HG03135 (cell line): ENCODE measurements around the gene TNFAIP8.
A peak's percentile ranks its signal among the peaks of the same experiment; 100 is the strongest.
"Not testable (repeated sequence)": the region's sequence is repeated elsewhere in the genome, so short reads cannot be mapped to it uniquely, and the experiment has no call there.

Source experiments
- ATAC-seq: cut with Tn5 transposase; IDR thresholded peaks from one replicate; pipeline ENCODE4 v1.9.1; 2021; ENCODE audit warnings: mild to moderate bottlenecking, moderate library complexity; ENCODE audit not compliant: unreplicated experiment

TNFAIP8 gene

GRCh38 chr5:119412279-119413227 lies 56.7 kb downstream of the TNFAIP8 start:
- ATAC-seq, result no peak

DNA sequence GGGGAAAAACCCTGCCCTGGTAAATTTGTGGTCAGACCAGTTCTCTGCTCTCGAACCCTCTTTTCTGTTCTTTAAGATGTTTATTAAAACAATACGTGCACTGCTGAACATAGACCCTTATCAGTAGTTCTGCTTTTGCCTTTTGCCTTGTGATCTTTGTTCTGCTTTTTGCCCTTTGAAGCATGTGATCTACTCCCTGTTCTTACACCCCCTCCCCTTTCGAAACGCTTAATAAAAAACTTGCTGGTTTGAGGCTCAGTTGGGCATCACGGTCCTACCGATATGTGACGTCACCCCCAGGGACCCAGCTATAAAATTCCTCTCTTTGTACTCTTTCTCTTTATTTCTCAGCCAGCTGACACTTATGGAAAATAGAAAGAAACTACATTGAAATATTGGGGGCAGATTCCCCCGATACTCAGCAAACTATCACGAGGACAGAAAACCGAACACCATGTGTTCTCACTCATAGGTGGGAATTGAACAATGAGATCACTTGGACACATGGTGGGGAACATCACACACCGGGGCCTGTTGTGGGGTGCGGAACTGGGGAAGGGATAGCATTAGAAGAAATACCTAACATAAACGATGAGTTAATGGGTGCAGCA lies 58.4 kb downstream of the TNFAIP8 start:
- ATAC-seq, result not testable (repeated sequence)

DNA sequence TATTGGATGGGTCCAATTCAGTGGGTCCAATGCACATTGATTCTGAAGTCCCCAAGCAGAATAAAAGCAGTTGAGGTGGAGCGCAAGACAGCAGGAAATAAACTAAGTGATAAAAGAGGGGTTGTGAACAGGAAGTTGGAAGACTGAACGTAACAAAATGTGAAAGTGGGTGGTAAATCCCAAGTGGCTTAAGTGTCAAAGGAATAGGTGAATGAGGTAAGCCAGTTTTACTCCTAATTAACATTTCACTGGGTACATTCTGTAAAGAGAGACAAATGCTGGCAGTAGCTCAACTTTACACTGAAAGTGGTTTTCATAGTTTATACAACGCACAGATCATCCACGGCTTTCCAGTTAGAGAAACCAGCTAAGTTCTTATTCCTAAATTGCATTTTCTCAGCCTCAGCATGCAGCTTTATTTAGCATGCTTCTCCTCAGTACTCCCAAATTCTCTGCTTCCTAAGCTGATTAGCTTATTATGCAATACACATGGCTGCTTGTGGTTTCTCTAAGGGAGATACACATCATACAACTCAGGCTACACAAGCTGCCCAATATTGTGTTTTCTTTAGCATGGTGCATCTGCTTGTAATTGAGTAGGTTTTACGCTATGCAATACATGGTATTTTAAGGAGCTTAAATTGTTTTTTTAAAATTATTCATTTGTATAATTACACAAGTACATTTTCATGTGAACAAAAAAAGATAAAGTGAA lies 62.2 kb downstream of the TNFAIP8 start:
- no peak for ATAC-seq

DNA sequence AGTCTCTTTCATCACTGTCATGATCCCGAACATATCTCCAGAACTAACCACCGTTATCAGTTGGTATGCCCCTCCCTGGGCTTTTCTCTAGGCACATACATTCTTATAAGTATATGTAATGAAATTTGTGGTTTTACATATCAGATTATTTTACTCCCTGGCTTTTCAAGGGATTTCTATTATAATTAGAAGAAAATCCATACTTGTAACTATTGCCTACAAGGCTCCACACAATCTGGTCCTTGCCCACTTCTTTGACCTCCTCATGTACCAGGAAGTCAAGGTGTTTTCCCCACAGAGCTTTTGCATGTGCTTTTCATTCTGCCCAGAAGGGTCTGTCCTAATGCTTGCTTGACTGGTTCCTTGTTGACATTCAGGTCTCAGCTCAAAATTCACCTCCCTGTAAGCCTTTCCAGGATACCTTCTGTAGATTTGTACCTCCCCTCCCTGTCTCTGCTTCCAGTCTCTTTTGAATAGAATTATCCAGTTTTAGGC lies 62.8 kb downstream of the TNFAIP8 start:
- no peak for ATAC-seq

- ATAC-seq, result no peak
Observed at GRCh38 chr5:119420169-119420568, 64.3 kb downstream of the TNFAIP8 start.

DNA sequence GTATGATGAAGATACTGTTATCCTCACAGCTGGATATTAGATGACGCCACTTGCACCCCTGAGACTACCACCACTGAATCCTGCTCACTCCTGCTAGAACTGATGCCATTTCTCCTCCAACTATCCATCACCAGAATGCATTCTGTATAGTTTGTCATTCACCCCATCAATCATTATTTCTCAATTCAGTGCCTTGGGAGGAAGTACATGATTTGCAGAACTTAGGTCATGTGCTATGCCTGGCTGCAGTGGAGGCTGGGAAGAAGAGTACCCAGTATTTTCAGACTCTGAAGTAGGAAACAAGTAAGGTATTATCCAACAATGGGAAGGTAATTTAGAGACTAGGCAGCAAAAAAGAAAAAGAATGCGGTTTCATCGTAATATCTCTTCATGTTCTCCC lies 70.2 kb downstream of the TNFAIP8 start:
- no peak for ATAC-seq

DNA sequence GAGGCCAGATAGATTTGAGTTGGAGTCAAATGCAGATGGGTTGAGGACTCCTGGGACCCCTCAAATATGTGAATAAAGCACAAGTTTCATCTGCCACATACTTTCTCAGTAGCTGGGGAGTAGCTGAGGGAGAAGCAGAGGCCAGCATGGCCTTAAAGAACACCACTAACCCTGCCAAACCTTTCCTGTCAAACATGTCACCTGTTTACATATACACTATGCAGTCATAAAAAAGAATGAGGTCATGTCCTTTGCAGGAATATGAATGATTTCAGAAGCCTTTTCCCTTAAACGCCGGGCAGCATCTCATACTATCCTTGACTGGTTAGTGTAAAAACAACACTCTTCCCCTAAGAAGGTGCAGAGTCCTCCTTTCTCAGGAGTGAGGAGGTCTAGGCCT lies 71.2 kb downstream of the TNFAIP8 start:
- ATAC-seq, result no peak

- not testable (repeated sequence) for ATAC-seq
Observed at GRCh38 chr5:119427596-119427995, 71.8 kb downstream of the TNFAIP8 start.

DNA sequence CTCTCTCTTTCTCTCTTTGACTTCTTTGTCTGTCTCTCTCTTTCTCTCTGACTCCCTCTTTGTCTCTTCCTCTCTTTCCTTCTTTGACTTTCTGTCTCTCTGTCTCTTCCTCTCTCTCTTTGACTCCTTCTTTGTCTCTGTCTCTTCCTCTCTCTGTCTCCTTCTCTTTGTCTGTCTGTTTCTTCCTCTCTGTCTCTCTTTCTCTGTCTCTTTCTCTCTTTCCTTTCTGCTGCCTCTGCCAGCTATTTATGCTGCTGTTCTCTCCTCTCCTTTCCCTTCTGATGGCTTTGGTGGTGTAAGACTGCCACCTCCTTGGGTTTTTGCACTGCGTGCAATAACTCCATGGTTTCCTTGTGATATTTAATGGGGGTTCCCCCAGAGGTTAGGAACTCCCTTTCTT lies 72.3 kb downstream of the TNFAIP8 start:
- not testable (repeated sequence) for ATAC-seq

DNA sequence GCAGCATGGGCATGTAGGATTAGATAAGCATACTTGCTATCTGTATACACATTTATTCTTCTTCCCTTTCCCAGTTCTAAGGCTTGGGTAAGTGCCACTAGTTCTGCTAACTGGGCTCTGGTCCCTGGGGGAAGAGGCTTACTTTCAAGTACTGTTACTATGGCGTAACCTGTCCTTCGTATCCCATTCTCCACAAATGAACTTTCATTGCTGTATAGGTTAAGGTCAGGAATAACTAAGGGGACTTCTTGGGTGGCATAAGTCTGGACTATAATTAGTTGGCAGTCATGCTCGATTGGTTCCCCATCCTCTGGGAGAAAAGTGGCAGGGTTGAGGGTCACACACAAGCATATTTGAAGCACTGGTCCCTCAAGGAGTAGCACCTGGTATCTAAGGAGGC lies 72.8 kb downstream of the TNFAIP8 start:
- ATAC-seq, result not testable (repeated sequence)

GRCh38 chr5:119432674-119433237 lies 76.9 kb downstream of the TNFAIP8 start:
- ATAC-seq, result not testable (repeated sequence)

DNA sequence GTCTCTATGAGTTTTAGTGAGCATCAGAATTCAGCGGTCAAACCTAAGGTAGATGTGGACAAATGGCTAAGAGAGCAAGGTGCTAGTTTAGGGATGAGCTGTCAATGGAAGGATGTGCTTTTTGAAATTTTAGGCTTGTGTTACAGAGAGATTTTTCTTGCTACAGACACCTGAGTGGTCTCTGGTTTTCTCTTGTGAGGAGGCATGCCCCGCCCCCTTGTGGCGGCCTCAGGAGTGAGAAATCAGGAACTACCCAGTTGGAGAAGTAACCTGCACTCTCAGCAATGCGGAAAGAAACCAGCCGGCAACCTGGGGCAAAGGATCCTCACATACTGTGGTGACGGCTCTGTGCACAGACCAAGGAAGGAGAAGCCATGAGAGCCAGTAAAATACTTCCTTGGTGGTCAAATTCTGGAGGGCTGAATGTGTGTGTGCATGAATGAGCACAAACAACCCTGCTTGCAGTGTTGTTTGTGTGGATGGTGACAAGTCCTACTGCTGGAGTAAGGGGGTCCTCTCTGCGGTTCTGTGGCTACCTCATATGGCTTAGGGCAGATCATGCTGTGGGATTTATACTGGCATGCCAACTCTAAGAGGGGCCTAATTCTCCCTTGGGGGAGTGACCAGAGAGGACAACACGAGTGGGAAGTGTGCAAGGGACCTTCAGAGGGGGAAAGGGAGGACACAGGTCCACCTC lies 79.8 kb downstream of the TNFAIP8 start:
- ATAC-seq, result peak; percentile 72

DNA sequence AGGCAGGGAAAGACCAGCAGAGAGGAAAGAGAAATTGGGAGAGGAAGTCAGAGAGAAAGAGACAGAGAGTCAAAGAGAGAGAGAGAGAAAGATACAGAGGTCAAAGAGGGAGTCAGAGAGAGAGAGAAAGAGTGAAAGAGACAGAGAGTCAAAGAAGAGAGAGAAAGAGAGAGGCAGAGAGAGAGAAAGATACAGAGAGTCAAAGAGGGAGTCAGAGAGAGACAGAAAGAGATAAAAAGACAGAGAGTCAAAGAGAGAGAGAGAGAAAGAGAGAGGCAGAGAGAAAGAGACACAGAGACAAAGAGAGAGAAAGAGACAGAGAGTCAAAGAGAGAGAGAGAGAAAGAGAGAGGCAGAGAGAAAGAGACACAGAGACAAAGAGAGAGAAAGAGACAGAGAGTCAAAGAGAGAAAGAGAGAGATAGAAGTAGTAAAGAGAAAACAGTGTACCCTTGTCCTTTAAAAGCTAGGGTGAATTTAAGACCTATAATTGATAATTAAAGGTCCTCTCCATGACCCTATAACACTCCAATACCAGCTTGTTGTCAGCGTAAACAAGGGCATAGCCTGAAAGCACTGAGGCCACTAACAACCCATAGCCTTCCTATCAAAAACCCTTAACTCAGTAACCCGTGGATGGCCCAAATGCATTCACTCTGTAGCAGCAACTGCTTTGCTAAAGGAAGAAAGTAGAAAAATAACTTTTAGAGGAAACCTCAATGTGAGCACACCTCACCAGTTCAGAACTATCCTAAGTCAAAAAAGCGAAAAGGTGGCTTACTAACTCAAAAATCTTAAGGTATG lies 82.2 kb downstream of the TNFAIP8 start:
- not testable (repeated sequence) for ATAC-seq

- not testable (repeated sequence) for ATAC-seq
Observed at GRCh38 chr5:119438587-119438917, 82.7 kb downstream of the TNFAIP8 start.

DNA sequence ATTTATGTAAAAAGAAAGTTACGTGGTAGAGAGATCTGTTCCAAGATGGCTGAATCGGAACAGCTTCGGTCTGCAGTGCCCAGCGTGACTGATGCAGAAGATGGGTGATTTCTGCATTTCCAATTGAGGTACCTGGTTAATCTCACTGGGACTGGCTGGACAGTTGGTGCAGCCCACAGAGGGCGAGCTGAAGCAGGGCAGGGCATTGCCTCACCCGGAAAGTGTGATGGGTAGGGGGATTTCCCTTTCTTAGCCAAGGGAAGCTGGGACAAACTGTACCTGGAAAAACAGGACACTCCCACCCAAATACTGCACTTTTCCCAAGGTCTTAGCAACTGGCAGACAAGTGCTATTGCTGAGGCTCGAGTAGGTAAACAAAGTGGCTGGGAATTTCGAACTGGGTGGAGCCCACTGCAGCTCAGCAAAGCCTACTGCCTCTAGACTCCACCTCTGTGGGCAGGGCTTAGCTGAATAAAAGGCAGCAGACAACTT lies 83.4 kb downstream of the TNFAIP8 start:
- no peak for ATAC-seq

- ATAC-seq, result not testable (repeated sequence)
Observed at GRCh38 chr5:119439632-119440031, 83.8 kb downstream of the TNFAIP8 start.

DNA sequence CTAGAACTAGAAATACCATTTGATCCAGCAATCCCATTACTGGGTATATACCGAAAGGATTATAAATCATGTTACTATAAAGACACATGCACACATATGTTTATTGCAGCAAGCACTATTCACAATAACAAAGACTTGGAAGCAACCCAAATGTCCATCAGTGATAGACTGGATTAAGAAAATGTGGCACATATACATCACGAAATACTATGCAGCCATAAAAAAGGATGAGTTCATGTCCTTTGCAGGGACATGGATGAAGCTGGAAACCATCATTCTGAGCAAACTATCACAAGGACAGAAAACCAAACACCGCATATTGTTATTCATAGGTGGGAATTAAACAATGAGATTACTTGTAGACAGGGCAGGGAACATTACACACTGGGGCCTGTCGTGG lies 88.8 kb downstream of the TNFAIP8 start:
- not testable (repeated sequence) for ATAC-seq

- ATAC-seq, result no peak
Observed at GRCh38 chr5:119445544-119445943, 89.7 kb downstream of the TNFAIP8 start.
